SU-DHL-6 (cell line): Measurements from ENCODE around the gene NOL12.
A peak's percentile ranks its signal among the peaks of the same experiment; 100 is the strongest.

ENCODE experiments used
- H2AFZ ChIP-seq: fragments of 200-600 bp; sonication (generic); 2 replicates; pipeline ENCODE4 v1.6.1; 2014; ENCODE audit warnings: low read depth, mild to moderate bottlenecking, moderate library complexity, mixed read lengths, antibody characterized with exemption, low read length; ENCODE audit not compliant: severe bottlenecking
- H3F3A ChIP-seq: fragments of 200-600 bp; shearing (Covaris generic); 2 replicates; pipeline ENCODE4 v1.6.0; 2016; ENCODE audit warnings: antibody characterized with exemption, mild to moderate bottlenecking; ENCODE audit not compliant: insufficient read depth
- H3K27ac ChIP-seq: fragments of 200-600 bp; sonication (generic); 2 replicates; pipeline ENCODE4 v1.5.1; 2016; ENCODE audit warnings: low read depth, mild to moderate bottlenecking, low read length, moderate library complexity, mixed read lengths
- H3K27me3 ChIP-seq: fragments of 200-600 bp; sonication (generic), shearing (Covaris generic); 2 replicates; pipeline ENCODE4 v1.6.0; 2014; ENCODE audit warnings: mild to moderate bottlenecking, low read length
- H3K36me3 ChIP-seq: fragments of 200-600 bp; sonication (generic); 2 replicates; pipeline ENCODE4 v1.6.1; 2014; ENCODE audit warnings: mild to moderate bottlenecking, low read length, mixed read lengths
- H3K4me2 ChIP-seq: fragments of 300-600, 200-600 bp; shearing (Covaris generic), sonication (generic); 2 replicates; pipeline ENCODE4 v1.6.0; 2014; ENCODE audit warnings: low read length, low read depth, mild to moderate bottlenecking; ENCODE audit not compliant: poor library complexity, severe bottlenecking
- H3K4me3 ChIP-seq: fragments of 200-600 bp; sonication (generic); 2 replicates; pipeline ENCODE4 v1.5.1; 2014; ENCODE audit warnings: antibody characterized with exemption, low read length, mild to moderate bottlenecking, mixed read lengths; ENCODE audit not compliant: insufficient read depth, poor library complexity, severe bottlenecking
- H3K79me2 ChIP-seq: fragments of 200-600 bp; sonication (generic); 2 replicates; pipeline ENCODE4 v1.6.1; 2014; ENCODE audit warnings: mild to moderate bottlenecking, low read length, moderate library complexity; ENCODE audit not compliant: insufficient read depth
- H3K9ac ChIP-seq: fragments of 200-600 bp; sonication (generic); 2 replicates; pipeline ENCODE4 v1.7.0; 2014; ENCODE audit warnings: mild to moderate bottlenecking, low read length
- H3K9me2 ChIP-seq: fragments of 200-600 bp; sonication (generic); replicated peaks from 2 replicates; pipeline ENCODE4 v1.6.1; 2014; ENCODE audit warnings: low read length; ENCODE audit not compliant: insufficient read depth
- H3K9me3 ChIP-seq: fragments of 200-600 bp; sonication (generic); 2 replicates; pipeline ENCODE4 v1.6.1; 2014; ENCODE audit warnings: low read length, mixed read lengths; ENCODE audit not compliant: insufficient read depth
- H4K20me1 ChIP-seq: fragments of 200-600 bp; sonication (generic); 2 replicates; pipeline ENCODE4 v1.6.1; 2014; ENCODE audit warnings: low read depth, mild to moderate bottlenecking, antibody characterized with exemption, low read length, moderate library complexity, mixed read lengths
- EZH2phosphoT487 ChIP-seq: fragments of 200-600 bp; sonication (generic), shearing (Covaris generic); conservative IDR thresholded peaks from 2 replicates; pipeline ENCODE4 v1.6.1; 2018; ENCODE audit warnings: mild to moderate bottlenecking, antibody characterized with exemption, low read length, moderate library complexity, mixed read lengths
- TF ChIP-seq, protein P1 (sequence below): fragments of 200-600 bp; sonication (generic); IDR thresholded peaks from one replicate; pipeline ENCODE4 v1.5.1; 2017; ENCODE audit warnings: antibody characterized with exemption, mild to moderate bottlenecking, low read length, moderate library complexity; ENCODE audit not compliant: insufficient read depth, poor library complexity, severe bottlenecking

The NOL12 gene

DNA sequence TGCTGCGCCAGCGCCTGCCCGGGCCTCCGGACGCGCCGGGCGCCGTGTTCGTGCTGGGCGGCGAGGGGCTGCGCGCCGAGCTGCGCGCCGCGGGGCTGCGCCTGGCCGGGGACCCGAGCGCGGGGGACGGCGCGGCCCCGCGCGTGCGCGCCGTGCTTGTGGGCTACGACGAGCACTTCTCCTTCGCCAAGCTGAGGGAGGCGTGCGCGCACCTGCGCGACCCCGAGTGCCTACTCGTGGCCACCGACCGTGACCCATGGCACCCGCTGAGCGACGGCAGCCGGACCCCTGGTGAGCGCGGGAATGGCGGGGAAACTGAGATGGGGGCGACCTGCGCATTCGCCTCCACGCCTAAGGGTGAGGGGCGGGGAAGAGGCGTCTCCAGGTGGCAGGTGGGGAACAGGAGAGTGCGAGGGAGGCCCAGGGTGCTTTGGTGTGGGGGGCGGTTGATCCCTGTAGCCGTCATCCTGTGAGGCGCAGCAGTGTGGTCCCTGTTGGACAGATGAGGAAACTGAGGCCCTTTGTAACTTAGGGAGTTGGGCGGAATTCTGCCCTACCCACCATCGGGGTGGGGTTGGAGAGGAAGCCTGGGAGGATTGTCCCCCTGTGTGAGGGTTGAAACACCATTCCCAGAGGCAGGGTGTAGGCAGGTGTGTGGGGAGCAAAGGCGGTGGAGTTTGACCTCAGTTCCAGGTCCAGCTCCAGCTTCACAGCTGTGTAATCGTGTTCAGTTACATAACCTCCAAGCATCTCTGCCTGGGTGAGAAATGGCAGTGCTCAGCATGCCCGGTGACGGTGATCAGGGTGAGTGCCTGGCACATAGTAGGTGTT lies 26.9 kb upstream of the NOL12 start:
- no peak for TF ChIP-seq EZH2phosphoT487
- TF ChIP-seq, protein P1, sequence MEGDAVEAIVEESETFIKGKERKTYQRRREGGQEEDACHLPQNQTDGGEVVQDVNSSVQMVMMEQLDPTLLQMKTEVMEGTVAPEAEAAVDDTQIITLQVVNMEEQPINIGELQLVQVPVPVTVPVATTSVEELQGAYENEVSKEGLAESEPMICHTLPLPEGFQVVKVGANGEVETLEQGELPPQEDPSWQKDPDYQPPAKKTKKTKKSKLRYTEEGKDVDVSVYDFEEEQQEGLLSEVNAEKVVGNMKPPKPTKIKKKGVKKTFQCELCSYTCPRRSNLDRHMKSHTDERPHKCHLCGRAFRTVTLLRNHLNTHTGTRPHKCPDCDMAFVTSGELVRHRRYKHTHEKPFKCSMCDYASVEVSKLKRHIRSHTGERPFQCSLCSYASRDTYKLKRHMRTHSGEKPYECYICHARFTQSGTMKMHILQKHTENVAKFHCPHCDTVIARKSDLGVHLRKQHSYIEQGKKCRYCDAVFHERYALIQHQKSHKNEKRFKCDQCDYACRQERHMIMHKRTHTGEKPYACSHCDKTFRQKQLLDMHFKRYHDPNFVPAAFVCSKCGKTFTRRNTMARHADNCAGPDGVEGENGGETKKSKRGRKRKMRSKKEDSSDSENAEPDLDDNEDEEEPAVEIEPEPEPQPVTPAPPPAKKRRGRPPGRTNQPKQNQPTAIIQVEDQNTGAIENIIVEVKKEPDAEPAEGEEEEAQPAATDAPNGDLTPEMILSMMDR = no peak
- H3F3A ChIP-seq = peaks cover 31% of the 10 kb centered on the region
- H2AFZ ChIP-seq = no peak overlapping the region
- H3K9me3 ChIP-seq = no peaks in the 10 kb centered on the region
- H3K4me2 ChIP-seq = peak overlapping the region; percentile 94
- H4K20me1 ChIP-seq = peaks cover under 1% of the 10 kb centered on the region; the same call in 1 of the 2 replicates
- no peaks in the 10 kb centered on the region for H3K36me3 ChIP-seq
- peak overlapping the region; percentile 85 for H3K9ac ChIP-seq
- H3K79me2 ChIP-seq = peaks cover 48% of the 10 kb centered on the region
- no peaks in the 10 kb centered on the region for H3K27me3 ChIP-seq
- H3K9me2 ChIP-seq = no peaks in the 10 kb centered on the region
- peak overlapping the region; percentile 89 for H3K4me3 ChIP-seq
- H3K27ac ChIP-seq = peak overlapping the region; percentile 74

DNA sequence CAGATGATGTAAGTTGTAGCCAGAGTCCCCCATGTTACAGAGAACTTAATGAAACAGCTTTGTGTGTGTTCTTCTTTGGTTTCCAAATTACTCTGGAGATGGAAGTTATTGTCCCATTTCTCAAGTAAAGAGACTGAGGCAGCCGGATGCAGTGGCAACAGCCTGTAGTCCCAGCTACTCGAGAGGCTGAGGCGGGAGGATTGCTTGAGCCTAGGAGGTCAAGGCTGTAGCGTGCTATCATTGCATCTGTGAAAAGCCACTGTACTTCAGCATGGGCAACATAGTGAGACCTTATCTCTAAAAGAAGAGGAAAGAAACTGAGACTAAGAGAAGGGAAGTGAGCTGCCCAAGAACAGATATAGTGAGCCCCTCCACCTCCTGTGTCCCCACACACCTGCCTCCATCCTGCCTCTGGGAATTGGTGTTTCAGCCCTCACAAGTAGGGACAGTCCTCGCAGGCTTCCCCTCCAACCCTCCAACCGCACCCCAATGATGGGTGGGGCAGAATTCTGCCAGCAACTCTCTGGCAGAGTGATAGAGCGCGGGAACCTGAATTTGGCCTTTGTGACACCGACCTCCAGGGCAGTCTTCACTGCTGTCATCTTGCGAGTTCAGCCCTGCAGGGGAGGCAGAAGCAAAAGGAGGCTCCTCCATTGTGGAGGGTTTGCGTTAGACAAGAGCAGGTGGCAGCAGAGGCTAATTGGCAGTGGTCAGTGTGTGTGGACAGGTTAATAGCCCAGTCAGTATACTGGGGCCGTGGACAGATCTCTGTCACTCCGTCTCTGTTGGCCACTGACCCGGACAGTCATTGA lies 26.0 kb upstream of the NOL12 start:
- H3K36me3 ChIP-seq = no peaks in the 10 kb centered on the region
- H2AFZ ChIP-seq = no peak overlapping the region
- no peaks in the 10 kb centered on the region for H3K27me3 ChIP-seq
- H3K79me2 ChIP-seq = peaks cover 56% of the 10 kb centered on the region
- peaks cover 3% of the 10 kb centered on the region; the same call in 1 of the 2 replicates for H4K20me1 ChIP-seq
- H3K9me3 ChIP-seq = no peaks in the 10 kb centered on the region
- H3K9ac ChIP-seq = peak overlapping the region; percentile 85
- peak overlapping the region; percentile 89 for H3K4me3 ChIP-seq
- TF ChIP-seq, protein P1 = no peak
- TF ChIP-seq EZH2phosphoT487 = no peak
- no peaks in the 10 kb centered on the region for H3K9me2 ChIP-seq
- peaks cover 28% of the 10 kb centered on the region for H3F3A ChIP-seq
- H3K4me2 ChIP-seq = peak overlapping the region; percentile 94
- peak overlapping the region; percentile 74 for H3K27ac ChIP-seq

DNA sequence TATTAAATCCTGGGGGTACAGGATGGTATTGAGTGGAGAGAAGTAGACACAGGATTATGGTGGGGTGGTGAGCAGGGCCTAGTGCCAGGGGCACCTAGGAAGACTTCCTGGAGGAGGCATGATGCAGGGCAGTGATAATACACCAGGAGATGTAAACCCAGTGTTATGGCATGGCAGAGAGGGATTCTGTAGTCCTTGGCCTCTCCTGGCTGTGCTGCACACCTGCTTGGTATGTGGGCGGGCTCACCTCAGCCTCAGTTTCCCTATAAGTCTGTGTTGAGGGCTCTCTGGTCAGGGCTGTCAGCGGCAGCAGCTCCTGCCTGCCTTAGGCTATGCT lies 25.5 kb upstream of the NOL12 start:
- Histone ChIP-seq H3K27me3 (no peaks in the 10 kb centered on the region), H3K4me2 (peak overlapping the region; percentile 94), H4K20me1 (peaks cover 3% of the 10 kb centered on the region; the same call in 1 of the 2 replicates), H3F3A (peaks cover 28% of the 10 kb centered on the region), H3K9me2 (no peaks in the 10 kb centered on the region), H3K9me3 (no peaks in the 10 kb centered on the region), H3K36me3 (no peaks in the 10 kb centered on the region), H3K9ac (peak overlapping the region; percentile 85), H2AFZ (no peak overlapping the region), H3K4me3 (peak overlapping the region; percentile 89), H3K79me2 (peaks cover 62% of the 10 kb centered on the region), H3K27ac (peak overlapping the region; percentile 74)
- TF ChIP-seq EZH2phosphoT487 = no peak
- TF ChIP-seq, protein P1 = no peak
